Left colon (tissue), 2 donors: ENCODE results near the gene SDR42E2. TPM values are rescaled to one million over a fixed set of nuclear protein-coding genes. Genes with fewer than 3 reads are reported as not detected.
A peak's percentile ranks its signal among the peaks of the same experiment; 100 is the strongest.
"Not testable (repeated sequence)": the region's sequence is repeated elsewhere in the genome, so short reads cannot be mapped to it uniquely, and the experiment has no call there.

Experiments
- ATAC-seq: fragments of 200-7000 bp; cut with Tn5 transposase; one replicate; pipeline ENCODE4 v1.9.1; 2020; ENCODE audit warnings: mild to moderate bottlenecking, moderate library complexity
- DNase-seq, 2 donors: peaks; one replicate each; pipeline ENCODE4 v3.0.0-alpha.2; 2020
- intact Hi-C, 2 donors: fragments of 100-400 bp; cut with DNase I in 1 of 2; cut with micrococcal nuclease in 1 of 2; formaldehyde crosslinking; loops; one replicate each; pipeline versions ENCODE4 v1.11.2 to v1.14.0; 2022; cut with DNase I, micrococcal nuclease
- total RNA-seq, 2 donors: library from RNA; stranded (reverse); fragmentation: NEBNext Ultra II Directional; extraction: Animal tissue kit (Norgen Biotek cat#: 25700); gene quantifications; one replicate each; pipeline ENCODE4 v1.2.1, GENCODE V29; 2021
- donor health status: DM: no; HTN: no; CAD: no.
- donor health status: DM: yes; HTN: yes; CAD: no.

SDR42E2 gene
- total RNA-seq, 2 donors from 2014 or later: not detected

DNA sequence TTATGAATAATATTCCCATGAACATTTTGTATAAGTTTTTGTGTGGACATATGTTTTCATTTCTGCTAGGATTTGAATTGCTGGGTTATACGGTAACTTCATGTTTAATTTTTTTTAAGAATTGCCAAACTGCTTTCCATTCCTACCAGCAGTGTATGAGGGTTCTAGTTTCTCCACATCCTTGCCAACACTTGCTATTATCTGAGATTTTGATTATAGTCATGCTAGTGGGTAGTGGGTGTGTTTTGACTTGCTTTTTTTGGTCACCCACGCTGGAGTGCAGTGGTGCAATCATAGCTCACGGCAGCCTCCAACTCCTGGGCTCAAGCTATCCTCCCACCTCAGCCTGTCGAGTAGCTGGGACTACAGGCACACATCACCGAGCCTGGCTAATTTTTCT, 40.8 kb downstream of the SDR42E2 start:
- intact Hi-C loops: loop anchor here in 1 of 2 donors (10.0 kb wide), 1 partner anchor 92 kb away; the partner anchor contains the start of gene POLR3E

DNA sequence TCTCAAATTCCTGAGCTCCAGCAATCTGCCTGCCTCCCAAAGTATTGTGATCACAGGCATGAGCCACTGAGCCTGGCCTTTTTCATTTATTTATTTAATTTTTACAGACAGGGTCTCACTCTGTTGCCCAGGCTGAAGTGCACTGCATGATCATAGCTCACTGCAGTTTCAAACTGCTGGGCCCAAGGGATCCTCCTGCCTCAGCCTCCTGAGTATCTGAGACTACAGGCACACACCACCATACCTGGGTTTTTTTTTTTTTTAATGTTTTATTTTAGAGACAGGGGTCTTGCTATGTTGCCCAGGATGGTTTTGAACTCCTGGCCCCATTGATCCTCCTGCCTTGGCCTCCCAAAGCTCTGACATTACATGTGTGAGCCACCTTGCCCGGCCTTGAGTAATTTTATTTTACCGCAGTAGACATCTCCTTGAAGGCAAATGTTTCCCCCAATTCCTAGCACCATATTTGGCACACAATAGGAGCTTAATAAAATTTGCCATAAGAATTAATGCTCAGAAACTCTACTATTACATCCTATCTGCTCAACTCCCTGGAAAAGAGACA, 41.9 kb downstream of the SDR42E2 start:
- intact Hi-C loops: loop anchor here in 1 of 2 donors (10.0 kb wide), 1 partner anchor 91 kb away; the partner anchor contains the start of gene POLR3E
- ATAC-seq (no peak), DNase-seq (no peak)

More for the DNA sequence above, 40.8 kb downstream of the SDR42E2 start:
- ATAC-seq (no peak), DNase-seq (no peak)

DNA sequence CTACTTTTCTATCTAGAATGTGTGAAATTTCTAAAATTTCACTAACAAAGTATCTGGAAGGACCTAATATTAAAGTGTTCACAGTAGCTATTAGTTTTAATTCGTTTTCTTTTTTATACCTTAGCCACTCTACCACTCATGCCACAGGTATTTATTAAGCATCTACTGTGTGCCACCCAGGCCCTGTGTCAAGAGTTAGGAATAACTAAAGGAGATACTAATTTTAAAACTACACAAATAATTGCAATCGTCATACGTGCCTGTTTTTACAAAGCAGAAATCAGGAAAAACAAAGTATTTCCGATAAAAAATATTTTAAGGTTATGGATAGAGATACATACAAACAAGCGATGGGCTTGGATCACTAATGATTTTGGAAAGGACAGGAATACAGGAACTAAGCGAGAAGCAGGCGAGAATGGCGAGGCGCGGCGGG, 43.3 kb downstream of the SDR42E2 start:
- intact Hi-C loops: loop anchor here in 1 of 2 donors (10.0 kb wide), 1 partner anchor 89 kb away; the partner anchor contains the start of gene POLR3E
- ATAC-seq (no peak), DNase-seq (no peak)

DNA sequence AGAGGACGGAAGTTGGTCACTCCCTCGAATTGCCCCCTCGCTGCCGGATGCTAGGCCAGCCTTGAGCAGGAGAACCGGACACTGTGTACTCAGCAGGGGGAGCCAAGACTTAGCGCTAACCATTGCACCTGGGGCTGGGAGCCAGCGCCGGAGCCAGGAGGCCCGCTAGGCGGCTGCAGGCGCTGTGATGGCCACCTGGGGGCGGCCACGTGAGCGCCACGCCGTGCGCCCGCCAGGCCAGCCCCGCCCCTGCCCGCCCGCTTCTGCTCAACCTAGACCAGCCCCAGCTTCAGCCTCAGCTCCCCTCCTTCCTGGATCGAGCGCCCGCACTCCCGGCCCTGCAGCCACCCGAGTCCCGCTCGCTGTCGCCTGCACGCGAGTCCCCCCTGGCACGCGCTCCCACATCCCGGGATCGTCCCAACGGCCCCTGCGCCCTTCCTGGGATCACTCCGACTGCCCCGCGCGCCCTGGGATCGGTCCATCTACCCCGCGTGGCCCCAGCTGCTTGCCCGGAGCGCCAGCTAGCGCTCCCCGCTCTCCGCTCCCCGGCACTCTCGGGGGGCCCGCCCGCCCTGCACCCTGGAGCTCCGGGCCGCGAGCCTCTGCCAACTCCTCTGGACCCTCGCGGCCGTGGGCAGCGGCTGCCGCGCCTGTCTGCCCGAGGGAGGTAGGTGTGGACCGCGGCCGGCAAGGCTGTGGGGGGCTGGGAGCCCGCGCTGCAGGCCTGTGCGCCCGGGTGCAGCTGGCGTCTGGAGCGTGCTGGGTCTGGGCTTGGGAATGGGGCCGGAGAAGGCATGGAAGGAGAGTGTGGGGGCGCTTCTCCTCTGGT, 43.9 kb downstream of the SDR42E2 start, which contains the start of gene EEF2K:
TSS of gene EEF2K (plus strand) at position 266 of the 829 bp plus-strand sequence. CDS start 19,452 bp downstream, outside the sequence.
- ATAC-seq: peak; percentile 86
- peak; percentile 94 to 95 for DNase-seq
- intact Hi-C loops: loop anchor here in 1 of 2 donors (10.0 kb wide), 1 partner anchor 89 kb away; the partner anchor contains the start of gene POLR3E

DNA sequence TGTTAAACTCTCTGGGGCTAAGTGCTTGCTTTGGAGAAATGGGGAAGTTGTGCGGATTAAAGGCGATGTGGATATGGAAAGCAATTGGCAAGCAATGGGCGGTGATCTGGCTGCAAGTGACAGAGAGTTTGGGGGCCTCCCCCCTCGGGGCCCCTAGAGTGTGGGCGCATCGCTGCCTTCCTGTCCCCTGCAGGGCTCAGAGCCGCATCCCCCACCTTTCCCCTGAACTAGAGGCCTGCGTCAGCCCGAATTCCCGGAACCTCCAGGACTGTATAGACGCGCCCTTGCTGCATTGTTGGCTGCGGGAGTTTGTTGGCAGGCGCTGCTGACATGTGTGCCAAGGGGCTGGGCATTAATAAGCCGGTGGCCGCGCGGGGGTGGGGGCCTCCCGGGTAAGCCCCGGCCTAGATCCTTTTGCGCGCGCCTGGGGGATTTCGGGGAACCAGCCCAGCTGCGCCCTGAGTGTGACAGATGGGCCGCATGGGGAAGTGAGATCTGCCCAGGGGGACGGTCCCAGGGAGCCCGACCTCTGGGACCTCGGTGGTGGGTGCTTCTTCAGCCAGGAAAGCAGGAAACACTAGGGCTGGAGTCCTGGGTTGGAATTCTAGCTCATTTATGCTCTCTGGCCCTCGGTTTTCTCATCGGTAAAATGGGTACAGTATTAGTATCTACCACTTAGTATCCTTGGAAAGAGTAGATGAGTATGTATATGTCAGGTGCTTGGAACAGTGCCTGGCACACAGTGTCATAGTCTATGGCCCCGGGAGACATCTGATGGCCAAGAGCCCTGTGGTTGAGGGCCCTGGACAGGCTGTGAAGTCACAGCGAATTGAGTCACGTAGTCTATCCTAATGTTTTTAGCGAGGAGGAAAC, 44.8 kb downstream of the SDR42E2 start:
- peak; percentile 55 for ATAC-seq
- intact Hi-C loops: loop anchor here in 1 of 2 donors (10.0 kb wide), 1 partner anchor 88 kb away; the partner anchor contains the start of gene POLR3E
- DNase-seq: peak; percentile 83 to 84

DNA sequence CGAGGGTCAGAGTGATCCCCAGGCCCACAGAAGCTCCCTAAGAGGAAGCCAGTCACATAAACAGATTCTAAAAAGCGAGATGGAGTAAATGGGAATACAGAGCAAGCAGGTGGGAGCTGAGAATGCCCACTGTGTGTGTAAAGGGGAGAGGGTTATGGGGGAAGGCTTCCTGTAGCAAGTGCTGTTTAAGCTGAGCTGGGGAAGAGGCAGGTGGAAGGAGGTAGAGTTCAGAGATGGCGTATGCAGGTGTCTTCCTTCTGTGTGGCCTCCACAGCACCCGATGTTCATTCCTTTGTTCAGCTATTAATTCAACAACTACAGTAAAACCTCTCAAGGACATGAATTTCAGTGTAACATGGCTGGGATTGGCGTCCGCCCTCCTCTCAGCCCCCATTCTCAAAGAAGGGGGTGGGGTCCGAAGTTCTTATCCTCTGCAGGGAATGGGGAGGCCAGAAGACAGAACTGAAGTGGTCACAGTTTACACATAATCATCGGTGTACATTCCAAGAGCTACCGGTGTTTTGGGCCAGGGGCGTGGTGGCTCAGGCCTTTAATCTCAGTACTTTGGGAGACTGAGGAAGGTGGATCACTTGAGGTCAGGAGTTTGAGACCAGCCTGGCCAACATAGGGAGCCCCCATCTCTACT, 45.5 kb downstream of the SDR42E2 start:
- DNase-seq: no peak
- intact Hi-C loops: loop anchor here in 1 of 2 donors (10.0 kb wide), 1 partner anchor 87 kb away; the partner anchor contains the start of gene POLR3E
- ATAC-seq: no peak

DNA sequence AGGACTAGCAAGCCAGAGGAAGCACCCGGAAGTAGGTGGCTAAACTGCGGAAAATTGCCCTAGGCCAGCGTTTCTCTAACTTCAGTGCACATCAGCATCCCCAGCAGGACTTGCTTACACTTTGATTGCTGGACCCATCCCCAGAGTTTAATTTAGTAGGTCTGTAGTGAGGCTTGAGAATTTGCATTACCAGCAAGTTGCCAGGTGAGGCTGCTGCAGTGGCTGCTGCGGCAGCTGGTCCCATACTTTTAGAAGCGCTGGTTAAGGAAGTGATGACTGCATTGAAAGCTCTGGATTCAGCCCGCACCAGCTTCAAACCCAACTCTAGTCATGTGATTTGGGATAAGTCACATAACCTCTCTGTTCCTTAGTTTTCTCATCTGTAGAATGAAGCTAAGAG, 48.0 kb downstream of the SDR42E2 start:
- no peak for ATAC-seq
- intact Hi-C loops: no loop called here
- no peak for DNase-seq

DNA sequence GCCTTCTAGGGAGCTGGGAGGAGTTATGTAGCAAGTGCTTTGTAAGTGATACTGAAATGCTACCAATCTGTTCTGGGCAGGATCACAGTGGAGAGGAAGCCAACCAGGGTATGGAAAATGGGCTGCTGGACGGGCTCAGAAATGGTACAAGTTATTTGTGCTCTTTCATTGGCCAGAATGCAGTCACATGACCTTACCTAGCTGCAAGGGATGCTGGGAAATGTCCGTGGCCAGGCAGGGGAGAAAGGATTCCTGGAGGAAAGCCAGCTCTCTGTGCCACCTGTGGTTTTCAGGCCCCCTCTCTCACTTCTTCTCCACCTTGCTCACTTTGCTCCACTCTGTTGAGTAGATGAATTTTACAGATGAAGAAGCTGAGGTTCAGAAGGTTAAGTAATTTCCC, 48.5 kb downstream of the SDR42E2 start:
- intact Hi-C loops: no loop called here
- DNase-seq: no peak
- ATAC-seq: no peak

DNA sequence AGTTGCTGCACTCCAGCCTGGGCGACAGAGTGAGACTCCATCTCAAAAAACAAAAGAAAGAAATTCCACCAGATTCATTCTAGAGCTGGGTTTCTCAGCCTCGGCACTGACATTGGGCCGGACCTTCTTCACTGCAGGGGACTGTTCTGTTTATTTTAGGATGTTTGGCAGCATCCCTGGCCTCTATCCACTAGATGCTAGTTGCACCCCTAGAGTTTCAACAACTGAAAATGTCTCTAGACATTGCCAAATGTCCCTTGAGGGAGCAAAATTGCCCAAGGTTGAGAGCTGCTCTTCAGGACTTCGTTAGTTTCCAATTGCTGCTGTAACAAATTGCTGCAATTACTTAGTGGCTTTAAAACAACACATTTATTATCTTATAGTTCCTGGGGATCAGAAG, 50.9 kb downstream of the SDR42E2 start:
- no peak for ATAC-seq
- intact Hi-C loops: no loop called here
- no peak for DNase-seq

GRCh38 chr16:22213801-22214200, 51.5 kb downstream of the SDR42E2 start:
- DNase-seq (no peak), ATAC-seq (no peak)
- intact Hi-C loops: no loop called here

DNA sequence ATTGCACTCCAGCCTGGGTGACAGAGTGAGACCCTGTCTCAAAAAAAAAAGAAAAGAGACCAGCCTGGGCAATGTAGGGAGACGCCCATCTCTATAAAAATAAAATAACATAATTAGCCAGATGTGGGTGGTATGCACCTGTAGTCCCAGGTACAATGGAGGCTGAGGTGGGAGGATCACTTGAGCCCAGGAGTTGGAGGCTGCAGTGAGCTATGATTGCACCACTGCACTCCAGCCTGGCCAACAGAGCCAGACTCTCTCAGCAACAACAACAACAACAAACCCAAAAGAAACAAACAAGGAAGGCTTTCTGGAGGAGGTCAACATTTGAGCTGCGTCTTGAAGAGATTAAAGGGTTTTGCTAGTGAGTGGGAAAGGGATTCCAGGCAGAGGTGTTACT, 52.1 kb downstream of the SDR42E2 start:
- intact Hi-C loops: no loop called here
- ATAC-seq (no peak), DNase-seq (no peak)

DNA sequence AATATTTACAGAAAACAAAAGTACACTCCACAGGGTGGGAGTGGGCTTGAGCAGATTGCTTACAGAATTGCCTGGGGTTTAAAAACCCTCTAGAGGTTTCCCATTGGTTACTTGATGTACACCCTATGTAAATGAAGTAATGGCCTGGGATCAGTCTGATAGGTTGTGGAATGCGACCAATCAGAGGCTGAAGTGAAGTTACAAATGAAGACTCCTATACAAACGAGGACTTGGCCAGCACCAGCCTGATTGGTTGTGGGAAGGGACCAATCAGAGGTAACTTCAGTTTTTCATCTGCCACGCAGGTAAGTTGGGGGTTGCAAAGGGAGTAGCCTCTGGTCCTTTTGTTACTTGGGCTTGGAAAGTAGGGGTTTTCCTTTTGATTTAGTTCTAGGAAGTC, 52.6 kb downstream of the SDR42E2 start:
- ATAC-seq: no peak
- intact Hi-C loops: no loop called here
- DNase-seq: no peak

- intact Hi-C loops: no loop called here
- DNase-seq (no peak), ATAC-seq (no peak)
These were observed 54.0 kb downstream of the SDR42E2 start for GRCh38 chr16:22216191-22216831.

DNA sequence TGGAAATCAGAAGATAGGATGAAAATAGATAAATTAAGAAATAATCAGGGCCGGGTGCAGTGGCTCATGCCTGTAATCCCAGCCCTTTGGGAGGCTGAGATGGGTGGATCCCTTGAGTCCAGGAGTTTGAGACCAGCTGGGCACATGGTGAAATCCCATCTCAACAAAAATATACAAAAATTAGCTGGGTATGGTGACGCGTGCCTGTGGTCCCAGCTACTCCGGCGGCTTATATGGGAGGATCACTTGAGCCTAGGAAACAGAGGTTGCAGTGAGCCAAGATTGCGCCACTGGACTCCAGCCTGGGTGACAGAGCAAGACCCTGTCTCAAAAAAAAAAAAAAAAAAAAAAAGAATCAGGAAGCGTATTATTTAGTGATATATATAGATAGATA, 54.5 kb downstream of the SDR42E2 start:
- intact Hi-C loops, DNase-seq, ATAC-seq: not testable (repeated sequence)

DNA sequence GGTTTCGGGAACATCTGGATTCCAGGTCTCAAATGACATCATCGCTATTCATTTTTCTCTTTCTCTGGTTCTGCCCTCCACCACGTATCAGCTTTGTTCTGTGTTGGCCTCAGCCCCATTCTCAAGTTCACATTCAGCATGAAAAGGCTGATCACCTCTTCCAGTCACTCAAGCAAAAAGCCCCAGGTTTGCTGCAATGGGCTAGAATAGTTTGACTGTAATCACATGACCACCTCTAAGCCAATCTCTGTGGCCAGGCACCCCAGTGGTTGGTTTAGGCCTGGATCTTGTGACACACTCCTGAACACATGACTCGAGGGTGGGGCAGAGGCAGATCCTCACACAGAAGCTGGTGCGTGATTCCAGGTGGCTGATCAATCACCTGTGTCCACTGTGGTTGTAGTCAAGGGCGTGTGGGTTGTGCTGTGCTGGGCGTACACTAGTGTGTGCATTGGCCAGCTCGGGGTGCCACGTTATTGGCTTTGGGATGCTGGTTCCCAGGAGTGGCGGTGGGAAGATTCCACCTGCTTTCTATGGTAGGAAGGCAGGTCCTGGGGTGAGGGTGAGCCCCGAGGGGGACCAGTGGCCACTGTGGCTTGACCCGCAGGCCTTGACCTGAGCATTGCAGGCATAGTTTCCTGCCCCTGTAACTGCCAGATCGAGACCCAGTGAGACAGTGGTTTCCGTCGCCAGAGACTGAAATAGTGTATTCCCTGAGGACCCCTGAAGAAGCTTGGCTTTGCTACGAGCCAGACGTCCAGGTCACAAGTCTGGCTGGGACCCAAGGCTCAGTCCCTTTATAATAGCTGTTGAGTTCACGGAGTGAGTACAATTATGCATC, 55.8 kb downstream of the SDR42E2 start:
- DNase-seq (no peak), ATAC-seq (peak; percentile 14)
- intact Hi-C loops: no loop called here

GRCh38 chr16:22219389-22220068, 57.2 kb downstream of the SDR42E2 start:
- DNase-seq: no peak
- intact Hi-C loops: no loop called here
- ATAC-seq: no peak

DNA sequence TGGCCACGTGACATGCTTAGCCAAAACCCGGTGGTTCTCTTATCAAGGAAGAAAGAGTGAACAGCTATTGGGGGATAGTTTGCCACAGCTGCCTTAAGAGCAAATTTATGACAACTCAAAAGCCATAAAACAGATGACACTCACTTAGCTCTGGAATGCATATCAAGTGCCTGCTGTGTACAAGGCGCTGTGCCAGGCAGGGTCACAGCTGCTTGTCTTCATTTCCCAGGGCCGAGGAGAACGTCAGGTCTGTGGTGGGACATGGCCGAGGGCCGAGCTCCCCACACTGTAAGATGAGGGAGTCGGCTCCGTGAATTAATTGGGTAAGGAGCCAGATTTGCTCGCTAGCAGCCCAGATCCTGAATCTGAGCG, 57.7 kb downstream of the SDR42E2 start:
- DNase-seq: peak in 1 of 2 donors; percentile 46
- intact Hi-C loops: no loop called here

More for the DNA sequence above, 57.7 kb downstream of the SDR42E2 start:
- peak; percentile 91 for ATAC-seq
